Measurements from ENCODE around the gene MAMLD1. TPM values are rescaled to one million over a fixed set of nuclear protein-coding genes. Genes with fewer than 3 reads are reported as not detected.

MAMLD1 gene
- total and polyA plus RNA-seq, 2 donors (not counting 3 experiments of a cell fraction or from before 2014, with no cell fraction given), result 2.5 to 5.6 TPM

- no peaks in the 10 kb centered on the region for H3K36me3 ChIP-seq (ENCODE audit: control insufficient read depth in 2 of 2, extremely low read depth in 1 of 2, insufficient read depth in 2 of 2, low read length in 2 of 2)
- no peak overlapping the region for H3K27ac ChIP-seq (ENCODE audit: insufficient read depth, low read depth, low read length)
- intact Hi-C loops (cut with micrococcal nuclease), result no loop called here
- CTCF ChIA-PET, result interaction anchor here (1.0 kb wide), 1 partner anchor 27 kb away, joined by 3 read pairs; no protein-coding TSS in a partner anchor
- no peaks in the 10 kb centered on the region for H3K9me1 ChIP-seq (replicated peaks; ENCODE audit: control insufficient read depth, extremely low read depth, insufficient read depth, low read length)
- TF ChIP-seq CTCF (IDR thresholded peaks at IDR 0.05; ENCODE audit: extremely low read depth in 1 of 2, insufficient read depth in 1 of 2, low read depth in 1 of 2, low read length in 2 of 2), result no peak
- no peak for TF ChIP-seq POLR2AphosphoS5 (IDR thresholded peaks at IDR 0.05; ENCODE audit: insufficient read depth, low read depth, low read length)
- TF ChIP-seq FOS (IDR thresholded peaks at IDR 0.05; ENCODE audit: borderline replicate concordance, insufficient read depth, low read length), result no peak
- no peak for TF ChIP-seq GATA2 (IDR thresholded peaks at IDR 0.05; ENCODE audit: insufficient read depth, insufficient read length, low read depth, low read length)
- no peak for TF ChIP-seq POLR2A (IDR thresholded peaks at IDR 0.05; ENCODE audit: low read depth, low read length)
- TF ChIP-seq MAX (IDR thresholded peaks at IDR 0.05; ENCODE audit: insufficient read depth, insufficient read length), result no peak
- no peak for TF ChIP-seq MYC (IDR thresholded peaks at IDR 0.05; ENCODE audit: low read depth, low read length)
- TF ChIP-seq EZH2 (IDR thresholded peaks at IDR 0.05; ENCODE audit: borderline replicate concordance, low read depth, low read length, severe bottlenecking), result no peak
- TF ChIP-seq JUN (IDR thresholded peaks at IDR 0.05; ENCODE audit: borderline replicate concordance, insufficient read depth, insufficient read length, low read depth), result no peak
- dilution Hi-C loops (cut with MboI; ENCODE audit: extremely low pct_ligation_motif_present, low sequenced_read_pairs), result no loop called here
- H3K4me1 ChIP-seq (ENCODE audit: control insufficient read depth, extremely low read depth, insufficient read depth, low read length), result no peaks in the 10 kb centered on the region
- H3K9ac ChIP-seq (replicated peaks; ENCODE audit: extremely low read depth, insufficient read depth, low read length), result no peak overlapping the region
- H3K9me3 ChIP-seq (replicated peaks; ENCODE audit: control insufficient read depth, insufficient read depth, low read length), result no peaks in the 10 kb centered on the region
- BruUV-seq (replicated peaks), result no TSS peak
- FAIRE-seq (no peak), DNase-seq (ENCODE audit: low read depth, low spot score) (no peak)
- no peak overlapping the region for H3K4me3 ChIP-seq (replicated peaks in 1 of 3; ENCODE audit: insufficient read depth in 1 of 3, low read depth in 1 of 3, low read length in 3 of 3)
- H3K79me2 ChIP-seq (ENCODE audit: control insufficient read depth, insufficient read depth, low read length), result no peaks in the 10 kb centered on the region
- H4K20me1 ChIP-seq (replicated peaks; ENCODE audit: control insufficient read depth, extremely low read depth, insufficient read depth, low read length), result no peaks in the 10 kb centered on the region
- no peak overlapping the region for H2AFZ ChIP-seq (ENCODE audit: low read depth, low read length)
- POLR2A ChIA-PET, result no interaction called here
- H3K4me2 ChIP-seq (ENCODE audit: insufficient read depth, low read length), result no peak overlapping the region
- H3K27me3 ChIP-seq (ENCODE audit: control insufficient read depth in 2 of 2, insufficient read depth in 2 of 2, low read length in 2 of 2), result peaks cover 0 to 3% of the 10 kb centered on the region in 2 experiments
Measured at GRCh38 chrX:150531467-150531866, 168.3 kb downstream of the MAMLD1 start.

Data from endothelial cell of umbilical vein (primary cell).